ENCODE measurements around the gene INSIG1.

Gene INSIG1

DNA sequence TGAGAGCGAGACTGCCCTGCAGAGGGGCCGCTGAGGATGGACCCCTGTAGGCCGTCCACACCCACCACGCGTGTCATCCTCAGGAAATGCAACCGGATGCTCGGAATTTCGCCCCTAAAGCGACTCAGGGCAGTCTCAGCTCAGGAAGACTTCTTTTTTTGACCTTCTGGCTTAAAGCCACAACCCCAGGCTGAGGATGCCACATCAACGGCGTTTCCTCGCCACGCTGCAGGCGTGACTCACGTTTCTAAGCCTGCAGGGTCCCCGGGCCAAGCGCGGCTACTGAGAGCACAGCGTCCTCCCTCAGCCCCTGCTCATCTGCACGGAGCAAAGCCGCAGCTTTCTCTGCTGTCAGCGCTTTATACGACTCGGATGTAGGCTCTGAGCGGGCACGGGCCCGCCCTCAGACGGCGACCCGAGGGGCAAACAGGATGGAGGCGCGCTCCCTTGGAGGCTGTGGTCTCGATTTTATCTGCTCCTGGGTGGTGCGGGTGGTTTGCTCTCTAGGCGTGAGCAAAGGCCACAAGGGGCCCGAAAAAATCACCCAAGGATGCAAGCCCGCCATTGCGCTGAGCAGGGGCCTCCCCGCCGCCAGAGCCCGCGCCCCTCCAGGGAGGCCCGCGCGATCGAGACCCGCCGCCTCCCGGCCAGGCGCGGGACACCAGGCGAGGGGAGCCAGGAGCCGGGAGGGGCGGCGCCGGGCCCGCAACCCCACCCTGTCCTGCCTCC, 726 bp upstream of the INSIG1 start:
- peak; percentile 38 for DNase-seq (ENCODE audit: low read depth)
- peak overlapping the region; percentile 59 for H3K4me3 ChIP-seq (ENCODE audit: control insufficient read depth, low read depth, low read length)
- TF ChIP-seq, protein P1, sequence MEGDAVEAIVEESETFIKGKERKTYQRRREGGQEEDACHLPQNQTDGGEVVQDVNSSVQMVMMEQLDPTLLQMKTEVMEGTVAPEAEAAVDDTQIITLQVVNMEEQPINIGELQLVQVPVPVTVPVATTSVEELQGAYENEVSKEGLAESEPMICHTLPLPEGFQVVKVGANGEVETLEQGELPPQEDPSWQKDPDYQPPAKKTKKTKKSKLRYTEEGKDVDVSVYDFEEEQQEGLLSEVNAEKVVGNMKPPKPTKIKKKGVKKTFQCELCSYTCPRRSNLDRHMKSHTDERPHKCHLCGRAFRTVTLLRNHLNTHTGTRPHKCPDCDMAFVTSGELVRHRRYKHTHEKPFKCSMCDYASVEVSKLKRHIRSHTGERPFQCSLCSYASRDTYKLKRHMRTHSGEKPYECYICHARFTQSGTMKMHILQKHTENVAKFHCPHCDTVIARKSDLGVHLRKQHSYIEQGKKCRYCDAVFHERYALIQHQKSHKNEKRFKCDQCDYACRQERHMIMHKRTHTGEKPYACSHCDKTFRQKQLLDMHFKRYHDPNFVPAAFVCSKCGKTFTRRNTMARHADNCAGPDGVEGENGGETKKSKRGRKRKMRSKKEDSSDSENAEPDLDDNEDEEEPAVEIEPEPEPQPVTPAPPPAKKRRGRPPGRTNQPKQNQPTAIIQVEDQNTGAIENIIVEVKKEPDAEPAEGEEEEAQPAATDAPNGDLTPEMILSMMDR (IDR thresholded peaks at IDR 0.05; ENCODE audit: control insufficient read depth, insufficient read depth, low read depth, low read length, missing control alignments), result peak; percentile 23

DNA sequence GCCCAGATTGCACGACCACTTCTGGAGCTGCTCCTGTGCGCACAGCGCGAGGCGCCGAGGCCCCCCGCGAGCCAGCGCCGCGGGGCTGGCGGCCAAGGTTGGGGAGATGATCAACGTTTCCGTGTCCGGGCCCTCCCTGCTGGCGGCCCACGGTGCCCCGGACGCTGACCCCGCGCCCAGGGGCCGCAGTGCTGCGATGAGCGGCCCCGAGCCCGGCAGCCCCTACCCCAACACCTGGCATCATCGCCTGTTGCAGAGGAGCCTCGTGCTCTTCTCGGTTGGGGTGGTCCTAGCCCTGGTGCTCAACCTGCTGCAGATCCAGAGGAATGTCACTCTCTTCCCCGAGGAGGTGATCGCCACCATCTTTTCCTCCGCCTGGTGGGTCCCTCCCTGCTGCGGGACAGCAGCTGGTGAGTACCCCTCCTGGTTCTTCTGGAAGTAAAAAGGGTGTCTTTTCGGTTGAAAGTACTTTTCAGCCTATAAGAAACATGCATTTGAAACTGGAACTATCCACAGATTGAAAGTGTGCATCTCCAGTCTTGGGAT, 683 bp downstream of the INSIG1 start:
- peak overlapping the region; percentile 56 for H3K4me3 ChIP-seq (ENCODE audit: control insufficient read depth, low read depth, low read length)
- no peak for DNase-seq (ENCODE audit: low read depth)
- TF ChIP-seq, protein P1 (IDR thresholded peaks at IDR 0.05; ENCODE audit: control insufficient read depth, insufficient read depth, low read depth, low read length, missing control alignments), result no peak

- TF ChIP-seq, protein P1 (IDR thresholded peaks at IDR 0.05; ENCODE audit: control insufficient read depth, insufficient read depth, low read depth, low read length, missing control alignments), result no peak
- DNase-seq (ENCODE audit: low read depth), result peak; percentile 81
- peak overlapping the region; percentile 56 for H3K4me3 ChIP-seq (ENCODE audit: control insufficient read depth, low read depth, low read length)
These were observed 1.3 kb downstream of the INSIG1 start for GRCh38 chr7:155298834-155299534.

- H3K4me3 ChIP-seq (ENCODE audit: control insufficient read depth, low read depth, low read length), result peak overlapping the region; percentile 56
- TF ChIP-seq, protein P1 (IDR thresholded peaks at IDR 0.05; ENCODE audit: control insufficient read depth, insufficient read depth, low read depth, low read length, missing control alignments), result no peak
- DNase-seq (ENCODE audit: low read depth), result no peak
These were observed 2.0 kb downstream of the INSIG1 start for GRCh38 chr7:155299535-155300202.

GRCh38 chr7:155300641-155301452, 3.2 kb downstream of the INSIG1 start:
- no peak for DNase-seq (ENCODE audit: low read depth)
- no peak overlapping the region for H3K4me3 ChIP-seq (ENCODE audit: control insufficient read depth, low read depth, low read length)
- TF ChIP-seq, protein P1 (IDR thresholded peaks at IDR 0.05; ENCODE audit: control insufficient read depth, insufficient read depth, low read depth, low read length, missing control alignments), result no peak
